GM18499 (cell line): ENCODE data around the gene LRRC32.

ENCODE experiments used
- ATAC-seq: cut with Tn5 transposase; IDR thresholded peaks from one replicate; pipeline ENCODE4 v1.9.1; 2021; ENCODE audit warnings: moderate number of reproducible peaks; ENCODE audit not compliant: insufficient read depth, unreplicated experiment

The LRRC32 gene

DNA sequence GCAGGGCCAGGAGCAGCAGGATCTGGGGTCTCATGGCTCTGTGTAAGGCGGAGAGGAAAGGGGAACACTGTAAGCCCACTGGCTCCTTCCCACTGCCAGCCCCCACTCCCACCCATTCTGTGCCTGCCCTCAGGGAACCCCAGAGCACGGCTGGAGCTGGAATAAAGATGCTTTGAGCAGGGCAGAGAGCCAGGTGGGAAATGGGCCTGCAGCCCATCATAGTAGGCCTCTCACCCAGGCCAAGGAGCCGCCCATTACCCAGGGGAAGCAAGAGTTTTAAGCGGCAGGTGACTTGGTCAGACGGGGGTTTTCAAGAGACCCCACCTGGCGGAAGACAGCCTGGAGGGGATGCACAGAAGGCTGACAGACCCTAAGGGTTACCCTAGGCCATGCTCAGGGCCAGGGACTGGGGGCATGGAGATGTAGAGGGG, 4.6 kb downstream of the LRRC32 start:
- ATAC-seq, result no peak

DNA sequence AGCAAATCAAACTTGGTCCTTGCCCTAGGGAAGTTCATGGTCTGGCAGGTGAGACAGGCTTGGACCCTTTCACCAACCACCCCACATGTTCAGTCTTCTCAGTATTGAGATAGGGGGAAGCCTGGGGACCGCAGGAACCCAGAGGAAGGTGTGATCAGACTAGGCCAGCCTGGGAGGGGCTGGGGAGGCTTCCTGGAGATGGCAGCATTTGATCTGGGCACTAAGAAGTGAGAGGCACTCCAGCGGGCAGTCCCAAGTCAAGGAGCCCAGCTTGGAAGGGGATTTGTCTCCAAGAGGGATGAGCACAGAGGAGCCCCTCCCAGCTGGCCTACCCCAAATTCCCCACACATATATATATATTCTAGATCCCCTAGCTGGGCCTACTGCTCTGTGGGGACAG, 5.4 kb downstream of the LRRC32 start:
- no peak for ATAC-seq

DNA sequence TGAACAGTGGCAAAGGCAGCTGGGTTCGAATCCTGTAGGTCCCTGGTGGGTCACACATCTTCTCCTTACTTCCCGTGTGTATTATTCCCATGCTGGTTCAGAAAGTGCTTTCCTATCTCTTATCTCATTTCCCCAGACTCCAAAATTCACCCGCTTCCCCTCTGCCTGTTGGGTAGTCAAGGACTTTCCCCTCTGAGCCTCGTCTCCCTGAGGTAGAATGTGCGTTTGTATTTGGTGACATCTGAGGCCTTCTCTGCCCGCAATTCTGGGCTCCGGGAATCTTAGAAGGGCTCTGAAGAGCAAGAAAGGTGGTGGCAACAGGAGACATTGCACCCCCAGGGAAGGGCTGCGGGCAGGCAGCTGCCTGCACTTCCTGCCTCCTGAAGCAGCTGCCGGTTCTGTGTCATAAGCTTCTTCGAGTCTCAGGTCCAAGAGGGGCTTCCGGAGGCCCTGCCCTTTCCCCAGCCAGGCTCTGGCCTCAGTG, 5.9 kb downstream of the LRRC32 start:
- no peak for ATAC-seq

DNA sequence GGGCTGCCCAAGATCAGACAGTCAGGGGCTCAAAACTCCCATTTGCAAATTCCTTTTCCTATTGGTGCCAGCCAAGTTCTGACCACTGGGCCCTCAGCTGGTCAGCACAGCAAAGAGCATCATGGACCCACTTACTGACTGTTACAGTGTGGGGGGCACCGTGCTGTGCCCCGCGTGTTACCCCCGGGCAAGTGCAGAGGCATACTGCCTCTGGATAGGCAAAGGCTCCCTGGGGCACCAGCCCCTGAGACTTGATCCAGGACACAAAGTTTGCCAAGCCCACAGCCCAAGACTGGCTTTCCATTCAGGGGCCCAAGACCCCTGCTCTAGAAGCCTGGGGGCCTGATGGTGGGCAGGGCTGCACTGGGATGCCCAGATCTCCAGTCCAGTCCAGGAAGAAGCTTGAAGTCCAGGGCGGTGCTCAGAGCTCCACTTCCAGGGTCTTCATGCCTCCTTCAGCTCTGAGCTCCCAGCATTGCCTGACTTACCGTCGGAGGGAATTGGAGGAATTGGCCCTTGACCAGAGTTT, 6.6 kb downstream of the LRRC32 start:
- ATAC-seq, result no peak

DNA sequence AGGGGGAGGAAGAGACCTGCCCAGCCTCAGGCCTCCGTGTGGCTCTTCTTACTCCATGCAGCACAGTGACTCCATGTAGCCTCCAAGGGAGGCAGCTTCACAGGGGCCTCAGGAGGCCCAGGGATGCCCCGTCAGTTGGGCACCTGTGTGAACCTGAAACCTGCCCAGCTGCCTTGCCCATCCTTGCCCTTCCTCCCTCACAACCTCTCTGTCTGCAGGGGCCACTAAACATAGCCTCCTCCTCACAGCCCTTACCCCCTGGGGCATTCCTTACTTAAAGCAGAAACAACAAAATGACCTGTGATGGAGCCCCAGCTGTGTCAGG, 7.1 kb downstream of the LRRC32 start:
- no peak for ATAC-seq

DNA sequence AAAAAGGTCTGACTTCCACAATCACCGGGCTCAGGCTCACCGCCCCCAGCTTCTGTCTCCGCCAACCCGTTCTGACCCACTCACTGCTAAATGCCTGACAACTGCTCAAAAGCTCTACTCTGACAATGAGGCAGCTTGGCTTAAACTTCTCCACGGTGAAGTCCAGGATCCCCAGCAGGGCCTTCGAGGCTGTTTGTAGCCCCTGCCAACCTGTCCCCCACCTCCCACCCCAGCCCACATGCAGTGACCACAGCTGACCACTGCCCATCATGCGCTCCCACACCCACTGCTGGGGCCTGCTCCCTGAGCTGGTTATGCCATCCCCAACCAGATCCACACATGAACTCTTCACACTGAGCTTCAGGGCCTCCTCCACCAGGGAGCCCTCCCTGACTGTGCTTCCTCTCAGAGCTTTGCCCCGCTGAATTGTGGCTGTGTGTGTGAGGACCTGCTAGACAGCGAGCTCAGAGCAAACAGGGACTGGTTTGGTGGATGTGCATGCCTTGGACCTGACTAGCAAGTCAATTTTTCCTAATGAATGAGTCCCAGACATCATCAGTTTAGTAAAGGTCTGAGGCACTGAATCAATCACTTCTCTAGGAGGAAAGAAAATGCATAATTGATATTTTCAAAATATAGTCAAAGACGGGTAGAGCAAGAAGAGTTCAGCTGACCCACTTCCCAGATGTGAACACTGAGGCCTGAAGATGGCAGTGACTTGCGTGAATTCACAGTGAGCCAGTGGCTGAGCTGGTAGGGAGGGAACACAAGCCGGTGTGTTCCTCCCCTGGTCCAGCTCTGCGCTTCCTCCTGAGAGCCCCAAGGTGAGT, 7.7 kb downstream of the LRRC32 start:
- no peak for ATAC-seq

DNA sequence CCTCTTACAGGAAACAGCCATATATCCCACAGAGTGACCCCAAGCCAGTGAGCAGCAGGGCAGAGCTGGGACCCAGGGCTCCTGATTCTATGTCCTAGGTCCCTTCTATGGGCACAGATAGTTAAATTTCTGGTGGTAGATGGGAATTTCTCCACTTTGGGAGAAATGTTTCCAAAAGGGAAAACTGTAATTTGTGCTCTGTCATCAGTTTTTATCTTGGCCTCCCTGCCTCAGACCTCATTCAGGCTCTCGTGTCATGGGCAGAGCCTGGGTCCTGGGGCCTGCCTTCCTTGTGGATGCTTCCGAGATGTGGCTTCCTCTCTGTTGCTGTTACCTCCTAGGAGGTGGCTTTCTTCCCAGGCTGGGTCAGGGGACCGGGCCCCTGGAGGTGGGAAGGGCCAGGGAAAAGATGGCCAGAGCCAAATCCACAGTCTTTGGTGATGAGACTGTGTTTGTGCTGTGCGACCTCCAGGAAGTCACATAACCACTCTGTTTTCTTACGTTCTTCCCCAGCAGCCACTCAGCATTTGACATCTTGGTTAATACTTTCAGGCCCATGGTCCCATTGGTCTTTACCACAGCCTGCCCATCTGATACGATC, 8.6 kb downstream of the LRRC32 start:
- no peak for ATAC-seq

DNA sequence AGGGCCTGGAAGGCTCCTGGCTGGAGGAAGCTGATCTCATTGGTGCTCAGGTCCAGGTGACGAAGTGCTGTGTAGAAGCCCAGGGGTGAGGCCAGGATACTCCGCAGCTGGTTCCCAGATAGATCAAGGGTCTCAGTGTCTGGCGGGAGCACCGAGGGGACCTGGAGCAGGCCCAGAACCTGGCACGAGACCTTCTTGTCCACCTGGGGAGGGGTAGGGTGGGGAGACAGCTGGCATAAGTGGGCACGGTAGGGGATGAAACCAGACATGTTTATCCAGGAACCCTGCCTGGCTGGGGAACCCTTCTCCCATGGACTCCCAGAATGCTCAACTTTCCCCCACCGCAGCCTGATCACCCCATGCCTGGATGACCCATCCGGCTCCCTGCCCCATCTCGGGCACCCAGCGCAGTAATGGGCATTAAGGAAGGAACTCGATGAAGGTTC, 9.2 kb downstream of the LRRC32 start:
- ATAC-seq, result no peak

DNA sequence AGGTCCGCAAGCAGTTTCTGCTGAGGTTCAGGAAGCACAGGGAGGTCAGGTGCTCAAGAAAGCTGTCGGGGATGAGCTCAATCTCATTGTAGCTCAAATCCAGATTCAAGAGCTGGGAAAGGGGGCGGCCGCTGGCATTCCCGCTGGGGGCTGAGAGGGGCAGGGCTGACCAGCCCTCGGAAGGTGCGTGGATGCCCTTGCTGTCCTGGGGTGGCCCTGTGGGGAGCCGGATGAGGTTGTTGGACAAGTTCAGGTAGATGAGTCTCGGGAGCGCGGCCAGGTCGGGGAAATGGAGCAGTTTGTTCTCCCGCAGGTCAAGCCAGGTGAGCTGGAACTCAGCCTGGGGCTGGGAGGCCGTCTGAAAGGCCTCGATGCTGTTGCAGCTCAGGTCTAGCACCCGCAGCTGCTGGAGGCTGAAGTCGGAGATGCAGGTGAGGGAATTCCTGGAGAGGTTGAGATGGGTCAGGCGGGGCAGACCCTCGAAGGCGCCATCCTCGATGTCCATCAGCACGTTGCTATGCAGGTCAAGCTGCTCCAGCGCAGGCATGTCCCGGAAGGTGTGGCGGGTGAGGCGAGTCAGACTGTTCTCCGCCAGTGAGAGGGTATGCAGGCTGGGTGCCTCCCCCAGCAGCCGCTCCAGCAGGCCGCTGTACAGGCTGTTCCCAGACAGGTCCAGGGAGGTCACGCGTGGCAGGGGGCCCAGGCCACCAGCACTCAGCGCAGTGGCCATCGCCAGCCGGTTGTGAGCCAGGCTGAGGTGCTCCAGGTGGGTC, 9.8 kb downstream of the LRRC32 start:
- ATAC-seq, result no peak

DNA sequence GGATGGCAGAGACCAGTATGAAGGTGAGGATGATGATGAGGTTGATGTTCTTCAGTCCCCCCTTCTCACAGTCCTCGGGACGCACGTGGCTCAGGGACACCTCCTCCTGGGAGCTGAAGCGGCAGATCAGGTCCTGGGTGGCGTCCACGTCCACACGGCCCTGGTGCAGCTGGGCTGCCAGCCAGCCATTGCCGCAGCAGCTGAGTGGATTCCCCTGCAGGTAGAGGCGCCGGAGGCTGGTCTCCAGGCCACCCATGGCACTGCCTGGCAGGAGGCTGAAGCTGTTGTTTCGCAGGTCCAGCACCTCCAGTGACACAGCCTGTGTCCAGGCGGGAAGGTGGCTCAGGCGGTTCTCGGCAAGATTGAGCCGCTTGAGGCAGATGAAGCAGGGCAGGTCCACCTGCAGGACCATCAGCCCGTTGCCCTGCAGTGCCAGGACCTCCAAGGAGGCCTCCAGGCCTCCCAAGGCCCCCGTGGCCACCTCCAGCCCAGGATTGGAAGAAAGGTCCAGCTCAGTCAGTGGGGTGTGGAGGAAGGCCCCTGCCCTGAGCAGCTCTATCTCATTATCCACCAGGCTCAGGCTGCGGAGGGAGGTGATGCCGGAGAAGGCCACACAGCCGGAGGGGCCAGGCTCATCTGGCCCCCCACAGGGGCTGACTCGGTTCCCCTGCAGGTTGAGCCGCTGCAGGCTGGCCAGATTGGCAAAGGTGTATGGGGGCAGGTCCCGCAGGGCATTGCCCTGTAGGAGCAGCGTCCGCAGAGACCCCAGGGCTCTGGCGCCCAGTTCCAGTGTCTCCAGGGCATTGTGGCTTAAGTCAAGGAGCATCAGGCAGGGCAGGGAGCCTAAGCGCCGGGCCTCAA, 10.6 kb downstream of the LRRC32 start:
- no peak for ATAC-seq

DNA sequence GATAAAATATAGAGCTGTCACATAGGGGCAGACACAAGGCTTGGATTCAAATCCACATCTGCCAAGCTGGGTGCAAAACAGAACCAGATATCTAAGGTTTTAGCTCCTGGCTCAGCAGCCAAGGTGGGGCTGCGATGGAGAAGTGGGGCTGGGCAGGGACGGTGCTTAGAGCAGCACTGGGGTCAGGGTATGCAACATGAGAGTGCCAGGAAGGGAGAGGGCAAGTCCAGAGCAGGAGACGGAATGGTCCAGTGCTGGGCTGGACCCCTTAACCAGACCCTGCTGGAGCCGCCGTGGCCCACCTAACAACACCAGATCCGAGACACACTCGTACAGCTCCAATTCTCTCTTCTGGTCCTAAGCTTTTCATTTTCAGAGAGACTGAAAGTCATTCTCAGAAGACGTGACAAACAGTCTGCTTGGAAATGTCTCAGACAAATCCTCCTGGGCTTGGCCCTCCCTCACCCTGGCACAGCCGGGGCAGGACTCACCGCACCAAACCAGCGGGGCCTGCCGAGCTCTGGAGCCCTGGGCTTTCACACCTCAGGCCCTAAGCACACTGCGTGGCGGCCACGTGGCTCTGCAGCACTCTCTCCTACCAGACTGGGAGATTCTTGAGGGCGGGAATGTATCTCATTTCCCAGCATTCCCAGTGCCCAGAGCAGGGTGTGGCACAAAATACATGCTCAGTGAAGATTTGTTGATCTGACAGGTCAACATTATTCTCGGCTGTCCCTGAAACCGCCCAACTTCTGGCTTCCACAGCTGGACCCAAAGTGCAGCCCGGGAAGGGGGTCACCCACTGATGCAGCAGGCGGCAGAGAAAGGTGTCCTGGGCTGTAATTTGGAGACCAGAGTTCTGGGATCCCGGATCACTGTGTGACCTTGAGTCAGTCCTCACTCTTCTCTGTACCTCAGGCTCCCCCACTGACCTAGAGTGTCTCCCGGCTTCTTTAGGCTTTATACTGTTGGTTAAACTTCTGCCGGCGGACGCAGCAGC, 11.6 kb downstream of the LRRC32 start:
- no peak for ATAC-seq

DNA sequence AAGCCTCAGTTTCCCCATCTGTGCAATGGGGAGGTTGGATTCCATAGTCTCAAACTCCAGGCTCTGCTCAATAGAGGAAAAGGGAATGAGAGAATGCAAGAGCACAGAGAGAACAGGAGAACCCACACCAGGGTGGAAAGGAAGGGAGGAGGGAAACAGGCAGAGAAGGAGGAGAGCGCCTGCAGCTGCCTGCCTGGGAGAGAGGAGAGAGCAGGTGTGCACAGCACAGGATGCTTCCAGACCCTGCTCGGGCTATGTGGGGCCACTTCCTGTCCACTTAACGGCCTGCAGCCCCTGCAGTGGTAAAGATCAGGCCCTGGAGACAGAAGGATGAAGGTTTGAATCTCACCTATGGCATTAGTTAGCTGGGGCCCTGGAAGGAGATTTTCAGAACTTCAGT, 12.3 kb downstream of the LRRC32 start:
- no peak for ATAC-seq

DNA sequence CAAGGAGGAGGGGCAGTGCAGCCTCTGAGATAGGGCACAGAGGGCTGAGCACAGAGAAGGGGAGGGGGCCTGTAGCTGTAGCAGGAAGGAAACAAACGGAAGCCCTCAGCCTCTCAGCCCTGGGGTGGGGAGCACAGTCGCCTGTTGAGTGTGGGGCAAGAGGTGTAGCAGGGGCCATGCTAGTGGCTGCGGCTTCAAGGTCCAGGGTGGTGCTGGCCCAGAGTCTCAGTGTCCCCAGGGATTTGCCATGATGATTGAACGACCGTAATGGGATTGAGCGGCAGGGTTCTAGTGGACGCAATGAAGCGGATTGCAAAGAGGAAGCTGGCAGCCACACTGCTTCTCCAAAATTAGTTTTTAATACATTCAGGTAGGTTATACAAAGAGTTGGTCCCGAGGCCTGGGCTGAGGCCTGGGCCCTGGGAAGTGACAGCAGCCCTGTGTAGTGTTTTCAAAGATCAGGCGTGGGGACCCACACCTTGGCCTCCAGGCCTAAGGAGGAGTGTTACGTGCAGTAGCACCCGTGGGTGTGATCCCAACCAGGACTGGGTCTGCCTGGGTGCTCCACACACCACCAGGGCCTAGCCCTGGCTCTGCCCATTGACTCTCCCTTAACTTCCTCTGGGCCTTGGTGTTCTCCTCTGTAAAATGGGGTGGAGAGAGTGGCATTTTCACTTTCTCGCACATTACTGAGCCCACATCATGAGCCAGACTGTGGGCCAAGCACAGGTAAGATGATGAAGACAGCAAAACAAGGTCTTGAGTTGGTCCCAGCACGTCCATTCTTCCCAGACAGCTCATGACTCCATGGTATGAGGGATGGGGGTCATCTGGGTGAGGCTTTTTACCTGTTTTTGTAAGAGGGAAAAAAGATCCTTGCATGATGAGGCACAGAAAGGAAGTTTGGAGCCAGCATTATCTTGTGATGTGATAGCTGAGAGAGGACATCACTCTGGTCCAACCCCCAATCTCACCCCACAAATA, 13.1 kb downstream of the LRRC32 start:
- no peak for ATAC-seq

DNA sequence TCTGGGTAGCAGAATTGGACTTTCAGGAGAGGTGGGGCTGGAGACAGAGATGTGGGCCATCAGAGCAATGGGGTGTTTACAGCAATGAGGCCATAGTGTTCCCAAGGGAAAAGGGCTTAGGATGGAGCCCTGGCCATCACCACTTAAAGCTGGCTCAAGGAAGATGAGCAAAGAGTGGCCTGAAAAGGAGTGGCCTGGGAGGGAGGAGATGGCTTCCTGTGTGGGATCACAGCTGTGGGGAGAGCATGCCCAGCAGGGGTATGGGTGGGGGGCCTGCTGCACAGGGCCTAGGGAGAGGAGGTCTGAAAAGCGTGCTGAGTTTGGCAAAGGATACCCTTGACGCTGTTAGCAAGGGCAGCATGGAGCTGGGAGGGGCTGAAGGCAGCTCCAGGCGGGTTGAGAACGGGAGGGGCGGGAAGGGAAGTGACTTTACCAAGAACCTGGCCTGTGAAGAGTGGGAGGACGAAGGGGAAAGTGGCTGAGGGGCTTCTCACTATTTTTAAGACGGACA, 13.9 kb downstream of the LRRC32 start:
- no peak for ATAC-seq

DNA sequence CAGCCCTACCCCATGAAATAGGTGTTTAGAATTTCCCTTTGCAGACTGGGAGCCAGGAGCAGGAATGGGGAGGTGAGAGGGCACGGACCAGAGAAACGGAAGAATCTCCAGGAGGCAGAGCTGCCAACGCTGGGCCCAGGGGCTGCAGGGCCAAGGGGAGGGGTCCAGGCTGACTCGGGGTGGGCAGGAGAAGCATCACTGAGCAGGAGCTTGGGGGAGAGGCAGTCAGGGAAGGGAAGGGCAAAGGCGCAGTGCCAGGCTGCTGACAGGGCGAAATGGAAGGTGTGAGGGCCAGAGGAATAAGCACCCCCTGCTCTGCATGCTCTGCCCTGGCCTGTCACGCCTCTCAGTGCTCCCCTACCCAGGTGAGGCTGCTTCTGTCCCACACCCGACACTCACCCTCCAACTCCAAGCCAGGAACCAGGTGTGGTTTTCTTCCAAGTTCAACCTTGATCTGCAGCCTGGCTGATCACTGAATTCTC, 14.5 kb downstream of the LRRC32 start:
- no peak for ATAC-seq

DNA sequence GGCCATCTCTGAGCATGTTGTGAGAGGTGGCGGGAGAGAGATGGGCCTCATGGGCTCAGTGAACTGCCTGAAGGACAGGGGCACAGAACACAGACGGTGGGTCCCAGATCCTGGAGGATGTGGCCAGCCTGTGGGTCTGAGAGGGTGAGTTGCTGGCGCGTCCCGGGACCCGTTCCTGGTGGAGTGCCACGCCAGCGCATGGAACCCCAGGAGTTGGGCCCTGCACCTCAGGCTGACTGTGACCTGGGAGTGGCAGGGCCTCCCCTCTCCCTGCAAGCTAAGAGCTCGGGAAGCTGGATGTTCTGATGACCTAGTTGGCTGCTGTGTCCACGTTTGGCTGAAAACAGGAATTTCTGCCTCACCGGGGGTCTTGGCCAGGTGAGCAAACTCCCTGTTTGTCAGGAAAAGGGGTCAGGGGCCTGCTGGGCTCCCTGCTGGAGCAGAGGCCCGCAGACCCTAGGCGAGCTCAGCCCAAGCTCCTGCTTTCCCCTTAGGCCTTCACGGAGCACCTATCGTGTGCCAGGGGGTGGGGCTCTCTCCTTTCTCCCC, 15.0 kb downstream of the LRRC32 start:
- no peak for ATAC-seq

DNA sequence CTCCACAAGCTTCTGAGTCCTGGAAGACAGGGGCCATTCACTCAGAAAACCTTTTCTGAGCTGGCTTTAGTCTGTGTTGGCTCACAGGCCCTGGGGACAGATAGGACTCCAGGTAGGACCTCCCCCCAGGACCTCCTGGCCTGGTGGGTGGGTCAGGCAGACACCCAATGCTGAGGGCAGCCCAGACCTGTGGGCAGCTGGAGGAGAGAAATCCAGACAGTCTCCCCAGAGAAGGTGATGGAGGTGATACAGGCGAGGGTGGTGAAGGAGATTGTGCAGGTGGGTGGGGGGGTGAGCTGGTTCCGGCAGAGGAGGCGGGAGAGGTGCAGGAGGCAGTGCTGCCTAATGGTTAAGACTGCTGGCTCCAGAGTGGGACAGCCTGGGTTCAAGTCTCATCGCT, 15.6 kb downstream of the LRRC32 start:
- no peak for ATAC-seq
